Mucosa of stomach (tissue), 1 donor: ENCODE data around the gene FBXL15.
"Not testable (repeated sequence)": the region's sequence is repeated elsewhere in the genome, so short reads cannot be mapped to it uniquely, and the experiment has no call there.

Experiments used
- H3K27me3 ChIP-seq: one replicate; pipeline ENCODE4 v1.7.0; 2013; ENCODE audit warnings: mild to moderate bottlenecking, low read length; ENCODE audit not compliant: control insufficient read depth, insufficient read depth
- H3K36me3 ChIP-seq: one replicate; pipeline ENCODE4 v1.7.0; 2013; ENCODE audit warnings: low read length; ENCODE audit not compliant: control insufficient read depth, insufficient read depth
- H3K4me1 ChIP-seq: one replicate; pipeline ENCODE4 v1.7.0; 2013; ENCODE audit warnings: mild to moderate bottlenecking, low read length; ENCODE audit not compliant: control insufficient read depth, insufficient read depth
- H3K4me3 ChIP-seq: one replicate; pipeline ENCODE4 v1.7.0; 2013; ENCODE audit warnings: low read length
- H3K9ac ChIP-seq: one replicate; pipeline ENCODE4 v1.7.0; 2013; ENCODE audit warnings: mild to moderate bottlenecking, low read length, moderate library complexity
- H3K9me3 ChIP-seq: one replicate; pipeline ENCODE4 v1.7.0; 2013; ENCODE audit warnings: mild to moderate bottlenecking, low read length, moderate library complexity; ENCODE audit not compliant: control insufficient read depth
- donor health status: Pancreatic carcinoma.

The FBXL15 gene

GRCh38 chr10:102449321-102450123 is 28.9 kb downstream of the FBXL15 start:
- peak overlapping the region; percentile 82 for H3K9ac ChIP-seq
- H3K4me3 ChIP-seq, result peak overlapping the region; percentile 82
- H3K27me3 ChIP-seq, result no peaks in the 10 kb centered on the region
- peaks cover 5% of the 10 kb centered on the region for H3K36me3 ChIP-seq
- H3K4me1 ChIP-seq, result peaks cover 14% of the 10 kb centered on the region
- no peaks in the 10 kb centered on the region for H3K9me3 ChIP-seq

GRCh38 chr10:102450124-102450373 is 29.4 kb downstream of the FBXL15 start:
- H3K4me3 ChIP-seq, result peak overlapping the region; percentile 82
- peaks cover 5% of the 10 kb centered on the region for H3K36me3 ChIP-seq
- H3K27me3 ChIP-seq, result no peaks in the 10 kb centered on the region
- H3K4me1 ChIP-seq, result peaks cover 14% of the 10 kb centered on the region
- no peaks in the 10 kb centered on the region for H3K9me3 ChIP-seq
- H3K9ac ChIP-seq, result peak overlapping the region; percentile 82

- Histone ChIP-seq H3K9ac (peak overlapping the region; percentile 82), H3K27me3 (no peaks in the 10 kb centered on the region), H3K36me3 (peaks cover 5% of the 10 kb centered on the region), H3K4me3 (peak overlapping the region; percentile 82), H3K9me3 (no peaks in the 10 kb centered on the region), H3K4me1 (peaks cover 14% of the 10 kb centered on the region)
These were observed 29.9 kb downstream of the FBXL15 start for GRCh38 chr10:102450374-102451104.

- H3K4me3 ChIP-seq, result peak within 1 kb of the TSS; percentile 82
- H3K36me3 ChIP-seq, result peaks cover 5% of the 10 kb centered on the region
- H3K9me3 ChIP-seq, result no peaks in the 10 kb centered on the region
- H3K27me3 ChIP-seq, result no peaks in the 10 kb centered on the region
- H3K9ac ChIP-seq, result peak within 1 kb of the TSS; percentile 62
- H3K4me1 ChIP-seq, result peaks cover 14% of the 10 kb centered on the region
These were observed 30.7 kb downstream of the FBXL15 start, which contains the start of gene C10orf95 for GRCh38 chr10:102451105-102451969. Gene C10orf95 (minus strand): TSS chr10:102451543. CDS start chr10:102451093, 450 bp downstream.

GRCh38 chr10:102452672-102453340 is 32.2 kb downstream of the FBXL15 start:
- H3K9ac ChIP-seq, result no peak overlapping the region
- H3K27me3 ChIP-seq, result no peaks in the 10 kb centered on the region
- peaks cover 14% of the 10 kb centered on the region for H3K4me1 ChIP-seq
- H3K4me3 ChIP-seq, result no peak overlapping the region
- peaks cover 5% of the 10 kb centered on the region for H3K36me3 ChIP-seq
- H3K9me3 ChIP-seq, result no peaks in the 10 kb centered on the region

GRCh38 chr10:102453502-102453901 is 32.9 kb downstream of the FBXL15 start:
- peaks cover 5% of the 10 kb centered on the region for H3K36me3 ChIP-seq
- H3K9ac ChIP-seq, result no peak overlapping the region
- H3K27me3 ChIP-seq, result no peaks in the 10 kb centered on the region
- peaks cover 14% of the 10 kb centered on the region for H3K4me1 ChIP-seq
- H3K9me3 ChIP-seq, result no peaks in the 10 kb centered on the region
- H3K4me3 ChIP-seq, result no peak overlapping the region

- H3K9me3 ChIP-seq, H3K27me3 ChIP-seq, H3K4me3 ChIP-seq, H3K36me3 ChIP-seq, H3K9ac ChIP-seq: not testable (repeated sequence)
- H3K4me1 ChIP-seq, result peaks cover 14% of the 10 kb centered on the region
These were observed 34.2 kb downstream of the FBXL15 start for GRCh38 chr10:102454662-102455487.

- peaks cover 5% of the 10 kb centered on the region for H3K36me3 ChIP-seq
- no peak overlapping the region for H3K9ac ChIP-seq
- H3K9me3 ChIP-seq, result no peaks in the 10 kb centered on the region
- no peaks in the 10 kb centered on the region for H3K27me3 ChIP-seq
- peaks cover 17% of the 10 kb centered on the region for H3K4me1 ChIP-seq
- no peak overlapping the region for H3K4me3 ChIP-seq
These were observed 35.3 kb downstream of the FBXL15 start for GRCh38 chr10:102455893-102456471.

GRCh38 chr10:102457591-102458150 is 37.0 kb downstream of the FBXL15 start:
- Histone ChIP-seq H3K9ac (no peak overlapping the region), H3K9me3 (no peaks in the 10 kb centered on the region), H3K36me3 (peaks cover 3% of the 10 kb centered on the region), H3K4me3 (no peak overlapping the region), H3K4me1 (peaks cover 23% of the 10 kb centered on the region), H3K27me3 (no peaks in the 10 kb centered on the region)

GRCh38 chr10:102458656-102459055 is 38.0 kb downstream of the FBXL15 start:
- peaks cover 22% of the 10 kb centered on the region for H3K4me1 ChIP-seq
- no peaks in the 10 kb centered on the region for H3K27me3 ChIP-seq
- no peaks in the 10 kb centered on the region for H3K36me3 ChIP-seq
- no peak overlapping the region for H3K4me3 ChIP-seq
- H3K9me3 ChIP-seq, result no peaks in the 10 kb centered on the region
- H3K9ac ChIP-seq, result no peak overlapping the region
